OCI-LY1 (cell line): ENCODE measurements around the gene DEAF1.

Source experiments
- EZH2 ChIP-seq: fragments of 200-600 bp; sonication (generic), shearing (Covaris generic); IDR thresholded peaks from 2 replicates; pipeline ENCODE4 v1.8.0; 2017; ENCODE audit warnings: borderline replicate concordance, mixed run types, mild to moderate bottlenecking, antibody characterized with exemption, low read length, moderate library complexity, mixed read lengths
- TF ChIP-seq, protein P1 (sequence below): fragments of 200-600 bp; sonication (generic), shearing (Covaris generic); IDR thresholded peaks from 2 replicates; pipeline ENCODE4 v1.5.1; 2017; ENCODE audit warnings: mild to moderate bottlenecking, antibody characterized with exemption, low read length, moderate library complexity, mixed read lengths

DNA sequence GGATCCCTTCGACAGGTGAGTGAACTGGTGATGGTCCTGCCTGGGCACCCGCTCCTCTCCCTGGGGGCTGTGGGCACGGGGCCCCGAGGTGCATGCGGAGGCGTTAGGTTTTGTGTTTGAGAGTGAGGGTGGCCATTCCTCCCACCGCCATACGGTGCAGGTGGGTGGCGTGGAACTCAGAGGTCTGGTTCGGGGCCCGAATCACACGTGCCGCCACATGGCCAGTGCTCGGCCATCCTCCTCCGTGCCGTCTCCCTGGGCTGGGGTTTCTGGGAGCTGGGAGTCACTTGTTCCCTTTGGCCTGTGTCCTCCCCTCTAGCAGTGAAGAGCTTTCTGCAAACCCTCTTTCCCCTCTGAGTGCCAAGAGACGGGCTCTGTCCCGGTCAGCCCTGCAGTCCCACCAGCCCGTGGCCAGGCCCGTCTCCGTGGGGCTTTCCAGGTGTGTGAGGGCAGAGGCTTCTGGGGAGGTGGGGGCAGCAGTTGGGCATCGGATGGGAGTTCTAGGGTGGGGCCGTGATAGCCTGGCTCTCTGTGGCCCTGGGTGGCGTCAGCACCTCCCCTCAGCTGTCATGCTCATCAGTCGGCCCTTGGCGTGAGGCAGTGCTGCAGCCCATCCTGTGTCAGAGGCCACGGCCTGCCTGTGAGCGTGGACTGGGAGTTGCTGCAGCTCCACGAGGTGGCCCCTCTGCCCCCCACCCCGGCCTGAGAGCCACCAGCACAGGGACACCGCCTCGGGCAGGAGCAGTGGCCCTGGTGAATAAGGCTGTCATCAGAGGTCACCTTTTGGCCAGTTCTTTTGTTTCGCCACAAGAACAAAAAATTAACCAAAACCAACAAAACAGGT, 89.5 kb downstream of the DEAF1 start:
- TF ChIP-seq, protein P1, sequence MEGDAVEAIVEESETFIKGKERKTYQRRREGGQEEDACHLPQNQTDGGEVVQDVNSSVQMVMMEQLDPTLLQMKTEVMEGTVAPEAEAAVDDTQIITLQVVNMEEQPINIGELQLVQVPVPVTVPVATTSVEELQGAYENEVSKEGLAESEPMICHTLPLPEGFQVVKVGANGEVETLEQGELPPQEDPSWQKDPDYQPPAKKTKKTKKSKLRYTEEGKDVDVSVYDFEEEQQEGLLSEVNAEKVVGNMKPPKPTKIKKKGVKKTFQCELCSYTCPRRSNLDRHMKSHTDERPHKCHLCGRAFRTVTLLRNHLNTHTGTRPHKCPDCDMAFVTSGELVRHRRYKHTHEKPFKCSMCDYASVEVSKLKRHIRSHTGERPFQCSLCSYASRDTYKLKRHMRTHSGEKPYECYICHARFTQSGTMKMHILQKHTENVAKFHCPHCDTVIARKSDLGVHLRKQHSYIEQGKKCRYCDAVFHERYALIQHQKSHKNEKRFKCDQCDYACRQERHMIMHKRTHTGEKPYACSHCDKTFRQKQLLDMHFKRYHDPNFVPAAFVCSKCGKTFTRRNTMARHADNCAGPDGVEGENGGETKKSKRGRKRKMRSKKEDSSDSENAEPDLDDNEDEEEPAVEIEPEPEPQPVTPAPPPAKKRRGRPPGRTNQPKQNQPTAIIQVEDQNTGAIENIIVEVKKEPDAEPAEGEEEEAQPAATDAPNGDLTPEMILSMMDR = no peak
- no peak for TF ChIP-seq EZH2
